MM.1S (cell line): ENCODE data around the gene OASL.

Source experiments
- DNase-seq: peaks from one replicate; pipeline ENCODE4 v3.0.0-alpha.2; 2015
- H2AFZ ChIP-seq: fragments of 300-600 bp; sonication (generic); 2 replicates; pipeline ENCODE4 v1.6.0; 2016; ENCODE audit warnings: antibody characterized with exemption, low read length
- H3F3A ChIP-seq: fragments of 300-600 bp; sonication (generic); 2 replicates; pipeline ENCODE4 v1.6.1; 2016; ENCODE audit warnings: mild to moderate bottlenecking, antibody characterized with exemption, low read length, moderate library complexity, mixed read lengths; ENCODE audit not compliant: insufficient read depth
- H3K27ac ChIP-seq: fragments of 300-600 bp; sonication (generic); 2 replicates; pipeline ENCODE4 v1.5.1; 2016; ENCODE audit warnings: mild to moderate bottlenecking, low read length
- H3K27me3 ChIP-seq: fragments of 300-600 bp; sonication (generic); replicated peaks from 2 replicates; pipeline ENCODE4 v1.6.0; 2016; ENCODE audit warnings: low read length; ENCODE audit not compliant: insufficient read depth
- H3K36me3 ChIP-seq: fragments of 300-600 bp; sonication (generic); replicated peaks from 2 replicates; pipeline ENCODE4 v1.6.1; 2016; ENCODE audit warnings: mild to moderate bottlenecking, low read length, mixed read lengths; ENCODE audit not compliant: insufficient read depth
- H3K4me1 ChIP-seq: fragments of 300-600 bp; sonication (generic); 2 replicates; pipeline ENCODE4 v1.6.1; 2016; ENCODE audit warnings: low read length, mixed read lengths
- H3K4me2 ChIP-seq: fragments of 300-600 bp; sonication (generic); 2 replicates; pipeline ENCODE4 v1.6.0; 2016; ENCODE audit warnings: low read depth, low read length
- H3K4me3 ChIP-seq: fragments of 300-600 bp; sonication (generic); 2 replicates; pipeline ENCODE4 v1.5.1; 2016; ENCODE audit warnings: low read length, mixed read lengths
- H3K79me2 ChIP-seq: fragments of 300-600 bp; sonication (generic); 2 replicates; pipeline ENCODE4 v1.6.1; 2016; ENCODE audit warnings: mixed run types, low read length, mixed read lengths
- H3K9ac ChIP-seq: fragments of 300-600 bp; sonication (generic); 2 replicates; pipeline ENCODE4 v1.6.1; 2016; ENCODE audit warnings: low read length, mixed read lengths
- H3K9me2 ChIP-seq: fragments of 300-600 bp; sonication (generic); replicated peaks from 2 replicates; pipeline ENCODE4 v1.6.1; 2016; ENCODE audit warnings: mild to moderate bottlenecking, low read length, mixed read lengths; ENCODE audit not compliant: insufficient read depth
- H3K9me3 ChIP-seq: fragments of 300-600 bp; sonication (generic); replicated peaks from 2 replicates; pipeline ENCODE4 v1.6.1; 2016; ENCODE audit warnings: mild to moderate bottlenecking, low read length, mixed read lengths; ENCODE audit not compliant: insufficient read depth
- H4K20me1 ChIP-seq: fragments of 300-600 bp; sonication (generic); 2 replicates; pipeline ENCODE4 v1.6.1; 2016; ENCODE audit warnings: mild to moderate bottlenecking, low read length, moderate library complexity, mixed read lengths; ENCODE audit not compliant: insufficient read depth
- EZH2 ChIP-seq: fragments of 300-600 bp; sonication (generic); optimal IDR thresholded peaks from 2 replicates; pipeline ENCODE3; 2017; ENCODE audit warnings: low read depth, mild to moderate bottlenecking, antibody characterized with exemption, low read length, mixed read lengths
- EZH2phosphoT487 ChIP-seq: fragments of 300-600 bp; sonication (generic); IDR thresholded peaks from 2 replicates; pipeline ENCODE4 v1.6.1; 2018; ENCODE audit warnings: antibody characterized with exemption, low read length
- TF ChIP-seq, protein P1 (sequence below): fragments of 300-600 bp; sonication (generic); IDR thresholded peaks from 2 replicates; pipeline ENCODE4 v1.5.1; 2016; ENCODE audit warnings: antibody characterized with exemption, low read length, mixed read lengths

Gene OASL

DNA sequence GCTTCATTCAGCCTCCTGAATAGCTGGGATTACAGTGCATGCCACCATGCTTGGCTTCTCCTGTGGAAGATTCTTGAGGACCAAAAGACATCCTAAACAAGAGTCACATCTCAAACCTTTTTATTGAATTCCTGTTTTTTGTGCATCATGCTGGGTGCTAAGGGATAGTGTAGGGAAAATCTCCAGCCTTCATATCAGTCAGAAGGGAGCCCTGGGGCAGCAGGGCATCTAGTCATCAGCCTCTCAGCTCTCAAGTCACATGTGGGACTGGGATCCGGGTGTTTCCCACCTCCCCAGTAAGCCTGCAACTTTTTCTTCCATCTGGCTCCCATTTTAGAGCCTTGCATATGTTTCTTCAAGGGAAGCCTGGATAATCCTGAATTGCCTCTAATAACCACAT is 25.1 kb upstream of the OASL start:
- no peaks in the 10 kb centered on the region for H3K27me3 ChIP-seq
- H3K79me2 ChIP-seq, result no peaks in the 10 kb centered on the region
- H3K36me3 ChIP-seq, result no peaks in the 10 kb centered on the region
- no peak overlapping the region for H3K4me2 ChIP-seq
- no peak for TF ChIP-seq EZH2phosphoT487
- no peak for TF ChIP-seq EZH2
- TF ChIP-seq, protein P1, sequence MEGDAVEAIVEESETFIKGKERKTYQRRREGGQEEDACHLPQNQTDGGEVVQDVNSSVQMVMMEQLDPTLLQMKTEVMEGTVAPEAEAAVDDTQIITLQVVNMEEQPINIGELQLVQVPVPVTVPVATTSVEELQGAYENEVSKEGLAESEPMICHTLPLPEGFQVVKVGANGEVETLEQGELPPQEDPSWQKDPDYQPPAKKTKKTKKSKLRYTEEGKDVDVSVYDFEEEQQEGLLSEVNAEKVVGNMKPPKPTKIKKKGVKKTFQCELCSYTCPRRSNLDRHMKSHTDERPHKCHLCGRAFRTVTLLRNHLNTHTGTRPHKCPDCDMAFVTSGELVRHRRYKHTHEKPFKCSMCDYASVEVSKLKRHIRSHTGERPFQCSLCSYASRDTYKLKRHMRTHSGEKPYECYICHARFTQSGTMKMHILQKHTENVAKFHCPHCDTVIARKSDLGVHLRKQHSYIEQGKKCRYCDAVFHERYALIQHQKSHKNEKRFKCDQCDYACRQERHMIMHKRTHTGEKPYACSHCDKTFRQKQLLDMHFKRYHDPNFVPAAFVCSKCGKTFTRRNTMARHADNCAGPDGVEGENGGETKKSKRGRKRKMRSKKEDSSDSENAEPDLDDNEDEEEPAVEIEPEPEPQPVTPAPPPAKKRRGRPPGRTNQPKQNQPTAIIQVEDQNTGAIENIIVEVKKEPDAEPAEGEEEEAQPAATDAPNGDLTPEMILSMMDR, result no peak
- peaks cover 5% of the 10 kb centered on the region; the same call in 1 of the 2 replicates for H3F3A ChIP-seq
- H3K9me3 ChIP-seq, result no peaks in the 10 kb centered on the region
- no peaks in the 10 kb centered on the region for H4K20me1 ChIP-seq
- no peak overlapping the region for H3K27ac ChIP-seq
- H3K9ac ChIP-seq, result no peak overlapping the region
- no peaks in the 10 kb centered on the region for H3K9me2 ChIP-seq
- no peak overlapping the region for H2AFZ ChIP-seq
- H3K4me1 ChIP-seq, result no peaks in the 10 kb centered on the region
- H3K4me3 ChIP-seq, result no peak overlapping the region
- DNase-seq, result no peak

- H3K9me3 ChIP-seq, result no peaks in the 10 kb centered on the region
- TF ChIP-seq, protein P1, result no peak
- TF ChIP-seq EZH2phosphoT487 (no peak), EZH2 (no peak)
- no peak overlapping the region for H3K9ac ChIP-seq
- no peaks in the 10 kb centered on the region for H3K36me3 ChIP-seq
- H3F3A ChIP-seq, result peaks cover 5% of the 10 kb centered on the region; the same call in 1 of the 2 replicates
- H3K79me2 ChIP-seq, result no peaks in the 10 kb centered on the region
- H3K27ac ChIP-seq, result no peak overlapping the region
- H2AFZ ChIP-seq, result no peak overlapping the region
- no peaks in the 10 kb centered on the region for H4K20me1 ChIP-seq
- H3K9me2 ChIP-seq, result no peaks in the 10 kb centered on the region
- H3K27me3 ChIP-seq, result no peaks in the 10 kb centered on the region
- no peak overlapping the region for H3K4me2 ChIP-seq
- no peak for DNase-seq
- no peak overlapping the region for H3K4me3 ChIP-seq
- H3K4me1 ChIP-seq, result no peaks in the 10 kb centered on the region
Measured at GRCh38 chr12:121062391-121063045, 23.5 kb upstream of the OASL start.

- Histone ChIP-seq H3K4me3 (no peak overlapping the region), H3K9ac (no peak overlapping the region), H3K27ac (no peak overlapping the region), H3K27me3 (no peaks in the 10 kb centered on the region), H4K20me1 (no peaks in the 10 kb centered on the region), H3K4me2 (no peak overlapping the region), H3K9me3 (no peaks in the 10 kb centered on the region), H3K9me2 (no peaks in the 10 kb centered on the region), H3K79me2 (no peaks in the 10 kb centered on the region), H3K4me1 (no peaks in the 10 kb centered on the region), H3K36me3 (no peaks in the 10 kb centered on the region), H3F3A (peaks cover 5% of the 10 kb centered on the region; the same call in 1 of the 2 replicates), H2AFZ (no peak overlapping the region)
- no peak for TF ChIP-seq EZH2phosphoT487
- TF ChIP-seq, protein P1, result 0 out of 2 replicates have a peak, but pooled peaks have one; percentile 4
- no peak for DNase-seq
Measured at GRCh38 chr12:121061831-121062230, 22.8 kb upstream of the OASL start.
